DOHH2 (cell line): ENCODE results near the gene PRKCSH.

Experiments
- H3F3A ChIP-seq: fragments of 200-600 bp; sonication (generic), shearing (Covaris generic); 2 replicates; pipeline ENCODE4 v1.6.0; 2016; ENCODE audit warnings: antibody characterized with exemption, mild to moderate bottlenecking; ENCODE audit not compliant: control insufficient read depth, insufficient read depth
- H3K27ac ChIP-seq: fragments of 200-600 bp; sonication (generic); 2 replicates; pipeline ENCODE4 v1.5.1; 2014; ENCODE audit warnings: low read depth, mild to moderate bottlenecking, low read length, moderate library complexity
- H3K27me3 ChIP-seq: fragments of 200-600 bp; sonication (generic); 2 replicates; pipeline ENCODE4 v1.6.1; 2014; ENCODE audit warnings: mild to moderate bottlenecking, low read length, mixed read lengths; ENCODE audit not compliant: control insufficient read depth
- H3K36me3 ChIP-seq: fragments of 200-600 bp; sonication (generic); 2 replicates; pipeline ENCODE4 v1.6.1; 2014; ENCODE audit warnings: mild to moderate bottlenecking, low read length, moderate library complexity, mixed read lengths; ENCODE audit not compliant: control insufficient read depth
- H3K4me1 ChIP-seq: fragments of 200-600 bp; sonication (generic); 2 replicates; pipeline ENCODE4 v1.6.1; 2014; ENCODE audit warnings: mild to moderate bottlenecking, low read length, mixed read lengths; ENCODE audit not compliant: control insufficient read depth
- H3K4me2 ChIP-seq: fragments of 200-600 bp; sonication (generic); 2 replicates; pipeline ENCODE4 v1.6.0; 2014; ENCODE audit warnings: mild to moderate bottlenecking, low read length, moderate library complexity
- H3K4me3 ChIP-seq: fragments of 200-600 bp; sonication (generic); 2 replicates; pipeline ENCODE4 v1.5.1; 2014; ENCODE audit warnings: mild to moderate bottlenecking, low read length, mixed read lengths
- H3K79me2 ChIP-seq: fragments of 200-600 bp; sonication (generic); 2 replicates; pipeline ENCODE4 v1.6.1; 2014; ENCODE audit warnings: mild to moderate bottlenecking, low read length, mixed read lengths; ENCODE audit not compliant: control insufficient read depth
- H3K9me2 ChIP-seq: fragments of 200-600 bp; sonication (generic); replicated peaks from 2 replicates; pipeline ENCODE4 v1.6.1; 2014; ENCODE audit warnings: mild to moderate bottlenecking, low read length, mixed read lengths; ENCODE audit not compliant: control insufficient read depth
- H3K9me3 ChIP-seq: fragments of 200-600 bp; sonication (generic); 2 replicates; pipeline ENCODE4 v1.6.1; 2014; ENCODE audit warnings: antibody characterized with exemption, low read length, mixed read lengths; ENCODE audit not compliant: control insufficient read depth, insufficient read depth
- H4K20me1 ChIP-seq: fragments of 200-600 bp; sonication (generic); 2 replicates; pipeline ENCODE4 v1.6.0; 2014; ENCODE audit warnings: low read depth, mild to moderate bottlenecking, antibody characterized with exemption, low read length, moderate library complexity; ENCODE audit not compliant: control insufficient read depth, insufficient read depth
- EZH2phosphoT487 ChIP-seq: fragments of 200-600 bp; sonication (generic); IDR thresholded peaks from 2 replicates; pipeline ENCODE4 v1.6.1; 2017; ENCODE audit warnings: borderline replicate concordance, mild to moderate bottlenecking, antibody characterized with exemption, low read length, moderate library complexity, mixed read lengths
- TF ChIP-seq, protein P1 (sequence below): fragments of 200-600 bp; sonication (generic); IDR thresholded peaks from one replicate; pipeline ENCODE4 v1.5.1; 2014; ENCODE audit warnings: antibody characterized with exemption, mild to moderate bottlenecking, low read depth, low read length; ENCODE audit not compliant: poor library complexity, severe bottlenecking

Gene PRKCSH

DNA sequence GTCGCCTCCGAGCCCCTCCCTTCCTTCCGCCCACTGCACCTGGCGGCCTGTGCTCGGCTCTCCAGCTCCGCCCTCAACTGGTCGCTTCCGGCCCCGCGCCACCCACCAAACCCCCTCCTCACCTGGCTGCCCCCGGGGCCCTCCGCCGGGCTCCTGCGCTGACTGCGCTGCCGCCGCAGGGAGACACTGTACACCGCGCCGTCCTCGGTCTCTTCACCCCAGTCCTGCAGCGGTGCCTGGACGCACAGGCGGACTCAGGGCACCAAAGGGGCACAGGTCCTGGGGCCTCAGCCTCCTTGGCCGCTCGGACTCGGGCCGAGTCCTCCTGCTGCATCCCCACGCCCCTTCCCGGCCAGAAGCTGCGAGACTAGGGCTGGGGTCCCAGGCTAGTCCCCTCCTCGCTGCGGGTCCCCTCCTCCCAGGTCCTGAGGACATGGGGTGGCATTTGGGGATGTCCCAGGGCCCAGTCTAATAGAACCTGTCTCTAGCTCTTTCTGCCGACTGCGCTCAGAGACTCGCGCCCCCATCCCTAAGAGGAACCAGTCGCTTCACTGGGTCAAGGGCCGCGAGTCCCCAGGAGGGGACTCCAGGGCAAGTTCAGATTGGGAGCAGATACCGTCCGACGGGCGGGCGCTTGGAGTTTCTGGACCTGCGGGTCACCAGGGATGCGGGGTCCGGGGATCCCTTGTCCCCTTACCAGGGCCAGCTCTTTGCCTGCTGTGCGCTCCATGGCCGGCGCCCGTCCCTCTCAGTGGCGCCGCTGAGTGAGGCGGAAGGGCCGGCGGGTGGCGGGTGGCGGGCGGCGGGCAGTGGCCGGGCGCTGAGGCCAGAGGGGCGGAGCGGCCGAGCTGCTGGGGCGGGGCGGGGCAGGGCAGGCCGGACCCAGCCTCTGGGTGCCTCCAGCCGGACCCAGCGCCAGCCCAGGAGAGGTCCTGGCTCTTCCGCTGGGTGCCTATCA is 16.6 kb upstream of the PRKCSH start, which contains the start of gene RGL3:
RGL3 (minus strand) TSS at position 766 of the 958 bp plus-strand sequence; CDS start at position 730, 36 bp downstream.
- H3F3A ChIP-seq: no peaks in the 10 kb centered on the region; the same call in 1 of the 2 replicates
- no peaks in the 10 kb centered on the region for H3K36me3 ChIP-seq
- H3K9me2 ChIP-seq: no peaks in the 10 kb centered on the region
- H3K4me3 ChIP-seq: peak within 1 kb of the TSS; percentile 65
- peaks cover 46% of the 10 kb centered on the region for H3K4me1 ChIP-seq
- no peaks in the 10 kb centered on the region for H4K20me1 ChIP-seq
- peaks cover 47% of the 10 kb centered on the region for H3K27me3 ChIP-seq
- no peaks in the 10 kb centered on the region for H3K79me2 ChIP-seq
- no peaks in the 10 kb centered on the region for H3K9me3 ChIP-seq
- H3K4me2 ChIP-seq: peak within 1 kb of the TSS; percentile 82
- TF ChIP-seq, protein P1, sequence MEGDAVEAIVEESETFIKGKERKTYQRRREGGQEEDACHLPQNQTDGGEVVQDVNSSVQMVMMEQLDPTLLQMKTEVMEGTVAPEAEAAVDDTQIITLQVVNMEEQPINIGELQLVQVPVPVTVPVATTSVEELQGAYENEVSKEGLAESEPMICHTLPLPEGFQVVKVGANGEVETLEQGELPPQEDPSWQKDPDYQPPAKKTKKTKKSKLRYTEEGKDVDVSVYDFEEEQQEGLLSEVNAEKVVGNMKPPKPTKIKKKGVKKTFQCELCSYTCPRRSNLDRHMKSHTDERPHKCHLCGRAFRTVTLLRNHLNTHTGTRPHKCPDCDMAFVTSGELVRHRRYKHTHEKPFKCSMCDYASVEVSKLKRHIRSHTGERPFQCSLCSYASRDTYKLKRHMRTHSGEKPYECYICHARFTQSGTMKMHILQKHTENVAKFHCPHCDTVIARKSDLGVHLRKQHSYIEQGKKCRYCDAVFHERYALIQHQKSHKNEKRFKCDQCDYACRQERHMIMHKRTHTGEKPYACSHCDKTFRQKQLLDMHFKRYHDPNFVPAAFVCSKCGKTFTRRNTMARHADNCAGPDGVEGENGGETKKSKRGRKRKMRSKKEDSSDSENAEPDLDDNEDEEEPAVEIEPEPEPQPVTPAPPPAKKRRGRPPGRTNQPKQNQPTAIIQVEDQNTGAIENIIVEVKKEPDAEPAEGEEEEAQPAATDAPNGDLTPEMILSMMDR: no peak
- no peak; the same call in 1 of the 2 replicates for TF ChIP-seq EZH2phosphoT487
- H3K27ac ChIP-seq: no peak within 1 kb of the TSS

GRCh38 chr19:11420429-11421370 is 14.7 kb upstream of the PRKCSH start:
- 0 out of 2 replicates have a peak, but pooled peaks have one; percentile 64 for TF ChIP-seq EZH2phosphoT487
- TF ChIP-seq, protein P1: no peak
- no peaks in the 10 kb centered on the region for H4K20me1 ChIP-seq
- peak overlapping the region; percentile 48; the same call in 1 of the 2 replicates for H3K4me3 ChIP-seq
- peaks cover 6% of the 10 kb centered on the region for H3F3A ChIP-seq
- H3K27me3 ChIP-seq: peaks cover 49% of the 10 kb centered on the region
- H3K4me2 ChIP-seq: peak overlapping the region; percentile 48
- no peak overlapping the region for H3K27ac ChIP-seq
- H3K4me1 ChIP-seq: peaks cover 46% of the 10 kb centered on the region
- no peaks in the 10 kb centered on the region for H3K9me2 ChIP-seq
- H3K79me2 ChIP-seq: no peaks in the 10 kb centered on the region
- H3K36me3 ChIP-seq: no peaks in the 10 kb centered on the region
- H3K9me3 ChIP-seq: no peaks in the 10 kb centered on the region

GRCh38 chr19:11421371-11422098 is 13.9 kb upstream of the PRKCSH start:
- H3K27me3 ChIP-seq: peaks cover 49% of the 10 kb centered on the region
- peak overlapping the region; percentile 48 for H3K4me3 ChIP-seq
- H4K20me1 ChIP-seq: no peaks in the 10 kb centered on the region
- peaks cover 6% of the 10 kb centered on the region for H3F3A ChIP-seq
- H3K27ac ChIP-seq: no peak overlapping the region
- no peaks in the 10 kb centered on the region for H3K9me3 ChIP-seq
- TF ChIP-seq EZH2phosphoT487: no peak
- TF ChIP-seq, protein P1: no peak
- peak overlapping the region; percentile 48 for H3K4me2 ChIP-seq
- no peaks in the 10 kb centered on the region for H3K36me3 ChIP-seq
- H3K9me2 ChIP-seq: no peaks in the 10 kb centered on the region
- no peaks in the 10 kb centered on the region for H3K79me2 ChIP-seq
- peaks cover 46% of the 10 kb centered on the region for H3K4me1 ChIP-seq
